ENCODE results near the gene CA10. TPM values are rescaled to one million over a fixed set of nuclear protein-coding genes. Genes with fewer than 3 reads are reported as not detected.

CA10 gene
- total RNA-seq, 2 donors from 2014 or later, result 0.22 to 0.37 TPM

DNA sequence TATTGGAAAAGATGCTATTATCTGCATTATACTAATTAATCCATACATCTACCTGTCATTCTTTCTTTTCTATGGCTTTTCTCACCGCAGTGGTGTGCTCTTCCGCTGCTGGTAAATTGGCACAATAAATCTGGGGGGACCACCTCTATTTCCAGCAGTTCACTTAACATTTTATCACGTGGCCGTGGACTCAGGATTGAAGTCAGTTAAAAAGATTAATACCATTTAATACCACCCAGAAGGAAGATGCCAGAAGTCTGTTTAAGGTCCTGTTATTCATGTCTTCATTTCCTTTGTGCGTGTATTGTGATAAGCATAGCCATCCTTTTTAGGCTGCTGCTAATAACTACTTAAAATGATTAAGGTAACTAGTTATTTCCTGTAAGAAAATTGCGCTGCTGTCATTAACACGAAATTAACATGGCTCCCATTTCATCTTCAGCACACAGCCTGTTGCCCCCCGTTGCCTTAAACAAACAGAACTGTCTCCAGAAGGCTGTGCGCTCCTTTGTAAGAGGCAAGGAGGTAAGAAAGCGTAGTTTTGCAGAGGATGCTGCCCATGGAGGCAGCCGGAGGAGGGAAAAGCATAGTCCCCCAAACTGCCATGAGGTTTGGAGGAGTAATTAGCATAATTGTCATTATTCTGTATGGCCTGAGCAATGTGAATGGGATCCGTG lies 483.8 kb downstream of the CA10 start:
- Mint-ChIP-seq H3K9me3 (peaks cover 9% of the 10 kb centered on the region), H3K4me1 (no peaks in the 10 kb centered on the region), H3K4me3 (no peak overlapping the region), H3K27me3 (ENCODE audit: insufficient read depth) (no peaks in the 10 kb centered on the region), H3K36me3 (ENCODE audit: low read depth) (no peaks in the 10 kb centered on the region), H3K27ac (no peak overlapping the region)
- DNase-seq, result no peak
- H3K4me3 ChIP-seq (ENCODE audit: low read length), result no peak overlapping the region
- H3K36me3 ChIP-seq (ENCODE audit: control insufficient read depth, insufficient read depth, low read length), result no peaks in the 10 kb centered on the region
- no peaks in the 10 kb centered on the region for H3K4me1 ChIP-seq (ENCODE audit: control insufficient read depth, insufficient read depth, low read length)
- H3K27me3 ChIP-seq (ENCODE audit: control insufficient read depth, insufficient read depth, low read length, poor library complexity, severe bottlenecking), result no peaks in the 10 kb centered on the region
- no peak overlapping the region for H3K9ac ChIP-seq (ENCODE audit: extremely low read depth, low read length, poor library complexity, severe bottlenecking)
- no peak overlapping the region for H3K27ac ChIP-seq (ENCODE audit: low read depth, low read length)
- TF ChIP-seq, protein P1, sequence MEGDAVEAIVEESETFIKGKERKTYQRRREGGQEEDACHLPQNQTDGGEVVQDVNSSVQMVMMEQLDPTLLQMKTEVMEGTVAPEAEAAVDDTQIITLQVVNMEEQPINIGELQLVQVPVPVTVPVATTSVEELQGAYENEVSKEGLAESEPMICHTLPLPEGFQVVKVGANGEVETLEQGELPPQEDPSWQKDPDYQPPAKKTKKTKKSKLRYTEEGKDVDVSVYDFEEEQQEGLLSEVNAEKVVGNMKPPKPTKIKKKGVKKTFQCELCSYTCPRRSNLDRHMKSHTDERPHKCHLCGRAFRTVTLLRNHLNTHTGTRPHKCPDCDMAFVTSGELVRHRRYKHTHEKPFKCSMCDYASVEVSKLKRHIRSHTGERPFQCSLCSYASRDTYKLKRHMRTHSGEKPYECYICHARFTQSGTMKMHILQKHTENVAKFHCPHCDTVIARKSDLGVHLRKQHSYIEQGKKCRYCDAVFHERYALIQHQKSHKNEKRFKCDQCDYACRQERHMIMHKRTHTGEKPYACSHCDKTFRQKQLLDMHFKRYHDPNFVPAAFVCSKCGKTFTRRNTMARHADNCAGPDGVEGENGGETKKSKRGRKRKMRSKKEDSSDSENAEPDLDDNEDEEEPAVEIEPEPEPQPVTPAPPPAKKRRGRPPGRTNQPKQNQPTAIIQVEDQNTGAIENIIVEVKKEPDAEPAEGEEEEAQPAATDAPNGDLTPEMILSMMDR (conservative IDR thresholded peaks at IDR 0.05), result no peak
- H3K9me3 ChIP-seq (ENCODE audit: control insufficient read depth, low read length), result no peaks in the 10 kb centered on the region
- WGBS, 2 experiments (ENCODE audit: insufficient coverage in 1 of 2, insufficient read length in 1 of 2), result 86 to 92% methylated on average over 8 to 12 of the region's 12 CpGs

DNA sequence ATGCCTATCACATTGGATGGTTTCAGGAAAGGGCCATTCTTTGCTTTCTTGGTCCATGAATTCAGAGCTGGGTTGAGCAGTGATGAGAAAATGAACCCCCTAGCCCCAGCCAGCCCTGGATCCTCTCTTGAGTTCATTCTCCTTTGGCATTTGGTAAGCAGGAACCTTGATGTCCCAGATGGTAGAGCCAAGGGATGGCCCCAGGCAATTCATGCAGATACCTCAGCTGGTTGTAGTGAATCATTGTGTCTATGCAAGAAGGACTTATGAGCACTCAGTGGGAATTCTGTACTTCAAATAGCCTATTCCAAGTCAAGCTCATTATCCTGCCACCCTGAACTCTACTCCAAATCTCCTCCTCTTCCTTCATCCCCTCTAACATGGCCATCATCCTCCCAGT lies 485.4 kb downstream of the CA10 start:
- Mint-ChIP-seq H3K4me3 (no peak overlapping the region), H3K9me3 (peaks cover 23% of the 10 kb centered on the region), H3K27me3 (ENCODE audit: insufficient read depth) (peaks cover under 1% of the 10 kb centered on the region), H3K27ac (no peak overlapping the region), H3K4me1 (no peaks in the 10 kb centered on the region), H3K36me3 (ENCODE audit: low read depth) (no peaks in the 10 kb centered on the region)
- Histone ChIP-seq H3K27me3 (ENCODE audit: control insufficient read depth, insufficient read depth, low read length, poor library complexity, severe bottlenecking) (no peaks in the 10 kb centered on the region), H3K4me3 (ENCODE audit: low read length) (no peak overlapping the region), H3K27ac (ENCODE audit: low read depth, low read length) (no peak overlapping the region), H3K9ac (ENCODE audit: extremely low read depth, low read length, poor library complexity, severe bottlenecking) (no peak overlapping the region), H3K9me3 (ENCODE audit: control insufficient read depth, low read length) (peaks cover 5% of the 10 kb centered on the region), H3K4me1 (ENCODE audit: control insufficient read depth, insufficient read depth, low read length) (no peaks in the 10 kb centered on the region), H3K36me3 (ENCODE audit: control insufficient read depth, insufficient read depth, low read length) (no peaks in the 10 kb centered on the region)
- no peak for DNase-seq
- TF ChIP-seq, protein P1 (conservative IDR thresholded peaks at IDR 0.05), result no peak

DNA sequence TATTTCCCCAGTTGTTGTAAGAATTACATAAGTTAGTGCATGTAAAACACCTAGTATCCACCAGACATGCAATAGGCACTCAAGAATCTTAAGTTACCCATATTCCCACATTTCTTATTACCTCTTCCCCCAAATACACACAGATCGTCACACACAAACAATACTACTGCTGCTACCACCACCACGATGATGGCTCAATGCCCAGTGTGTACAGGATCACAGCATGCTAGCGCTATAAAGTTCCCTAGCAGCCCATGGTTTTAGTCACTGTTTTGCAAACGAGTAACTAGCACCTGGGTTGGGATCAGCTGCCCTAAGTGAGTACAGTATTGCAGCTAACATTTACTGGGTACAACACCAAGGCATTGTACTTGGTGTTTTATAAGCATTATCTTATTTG lies 486.4 kb downstream of the CA10 start:
- Mint-ChIP-seq H3K27ac (no peak overlapping the region), H3K36me3 (ENCODE audit: low read depth) (no peaks in the 10 kb centered on the region), H3K9me3 (peaks cover 31% of the 10 kb centered on the region), H3K27me3 (ENCODE audit: insufficient read depth) (peaks cover 2% of the 10 kb centered on the region), H3K4me3 (no peak overlapping the region), H3K4me1 (no peaks in the 10 kb centered on the region)
- no peak for DNase-seq
- no peaks in the 10 kb centered on the region for H3K27me3 ChIP-seq (ENCODE audit: control insufficient read depth, insufficient read depth, low read length, poor library complexity, severe bottlenecking)
- H3K9me3 ChIP-seq (ENCODE audit: control insufficient read depth, low read length), result peaks cover 15% of the 10 kb centered on the region
- no peak overlapping the region for H3K27ac ChIP-seq (ENCODE audit: low read depth, low read length)
- H3K4me1 ChIP-seq (ENCODE audit: control insufficient read depth, insufficient read depth, low read length), result no peaks in the 10 kb centered on the region
- WGBS, 2 experiments (ENCODE audit: insufficient coverage in 1 of 2, insufficient read length in 1 of 2), result 91 to 100% methylated on average over 2 to 4 of the region's 4 CpGs
- H3K36me3 ChIP-seq (ENCODE audit: control insufficient read depth, insufficient read depth, low read length), result no peaks in the 10 kb centered on the region
- no peak overlapping the region for H3K4me3 ChIP-seq (ENCODE audit: low read length)
- TF ChIP-seq, protein P1 (conservative IDR thresholded peaks at IDR 0.05), result no peak
- H3K9ac ChIP-seq (ENCODE audit: extremely low read depth, low read length, poor library complexity, severe bottlenecking), result no peak overlapping the region
